Measurements from ENCODE around the gene FCHSD2. TPM values are rescaled to one million over a fixed set of nuclear protein-coding genes. Genes with fewer than 3 reads are reported as not detected.

FCHSD2 gene
- total and polyA plus RNA-seq, 2 of the 13 experiments (the other 11 are each of a cell fraction or from before 2014, with no cell fraction given) = 20.5 to 24.8 TPM

GRCh38 chr11:73141309-73142127, 600 bp downstream of the FCHSD2 start (continued):
- peak in 1 of 2 experiments; percentile 30 for TF ChIP-seq HMGXB4 (CRISPR knock-in tag; IDR thresholded peaks at IDR 0.05; ENCODE audit: borderline replicate concordance in 1 of 2, low read depth in 1 of 2)
- TF ChIP-seq MYC (CRISPR knock-in tag; IDR thresholded peaks at IDR 0.05; ENCODE audit: borderline replicate concordance) = 0 out of 2 replicates have a peak, but pooled peaks have one; percentile 4
- peak; percentile 21; the same call in 1 of the 2 replicates for TF ChIP-seq POLR2G (IDR thresholded peaks at IDR 0.05; ENCODE audit: low read depth, low read length)
- TF ChIP-seq SOX6 (IDR thresholded peaks at IDR 0.05) = no peak
- TF ChIP-seq SOX6 (CRISPR knock-in tag; IDR thresholded peaks at IDR 0.05) = 0 out of 2 replicates have a peak, but pooled peaks have one; percentile 7
- 0 out of 2 replicates have a peak, but pooled peaks have one; percentile 4 for TF ChIP-seq ZNF121 (CRISPR knock-in tag; IDR thresholded peaks at IDR 0.05)
- TF ChIP-seq YEATS2 (CRISPR knock-in tag; IDR thresholded peaks at IDR 0.05; ENCODE audit: borderline replicate concordance) = no peak
- TF ChIP-seq IRF9 (CRISPR knock-in tag; IDR thresholded peaks at IDR 0.05; ENCODE audit: borderline replicate concordance) = 0 out of 2 replicates have a peak, but pooled peaks have one; percentile 50
- peak; percentile 57; the same call in 1 of the 2 replicates for TF ChIP-seq PITX1 (CRISPR knock-in tag; IDR thresholded peaks at IDR 0.05)
- TF ChIP-seq EEA1 (CRISPR knock-in tag; IDR thresholded peaks at IDR 0.05; ENCODE audit: borderline replicate concordance) = peak; percentile 19; the same call in 1 of the 2 replicates
- TF ChIP-seq PREB (CRISPR knock-in tag; IDR thresholded peaks at IDR 0.05) = no peak
- no peak for TF ChIP-seq MEF2D (CRISPR knock-in tag; IDR thresholded peaks at IDR 0.05)
- 0 out of 2 replicates have a peak, but pooled peaks have one; percentile 18 for TF ChIP-seq ZBTB2 (CRISPR knock-in tag; IDR thresholded peaks at IDR 0.05; ENCODE audit: low read depth)
- TF ChIP-seq ZNF558 (CRISPR knock-in tag; IDR thresholded peaks at IDR 0.05; ENCODE audit: borderline replicate concordance) = peak; percentile 47
- TF ChIP-seq SAP130 (CRISPR knock-in tag; IDR thresholded peaks at IDR 0.05; ENCODE audit: low read depth) = peak; percentile 61
- TF ChIP-seq ZBTB7A (CRISPR knock-in tag; IDR thresholded peaks at IDR 0.05) = peak; percentile 87
- TF ChIP-seq ELK4 (CRISPR knock-in tag; IDR thresholded peaks at IDR 0.05; ENCODE audit: borderline replicate concordance) = no peak
- TF ChIP-seq NCOR1 (IDR thresholded peaks at IDR 0.05; ENCODE audit: borderline replicate concordance, low read length) = peak; percentile 26; the same call in 1 of the 2 replicates
- TF ChIP-seq PHF8 (CRISPR knock-in tag; IDR thresholded peaks at IDR 0.05) = peak; percentile 70
- TF ChIP-seq ZNF879 (CRISPR knock-in tag; IDR thresholded peaks at IDR 0.05) = peak; percentile 78; the same call in 1 of the 2 replicates
- 0 out of 2 replicates have a peak, but pooled peaks have one; percentile 33 for TF ChIP-seq ZBTB20 (CRISPR knock-in tag; IDR thresholded peaks at IDR 0.05; ENCODE audit: borderline replicate concordance, low read depth)
- 0 out of 2 replicates have a peak, but pooled peaks have one; percentile 2 for TF ChIP-seq ZNF572 (CRISPR knock-in tag; IDR thresholded peaks at IDR 0.05)
